OCI-LY1 (cell line): ENCODE results near the gene SH3BGRL.

Experiments used
- H2AFZ ChIP-seq: fragments of 200-600 bp; sonication (generic), shearing (Covaris generic); 2 replicates; pipeline ENCODE4 v1.6.0; 2014; ENCODE audit warnings: antibody characterized with exemption, mild to moderate bottlenecking, low read length
- H3F3A ChIP-seq: fragments of 200-600 bp; sonication (generic), shearing (Covaris generic); 2 replicates; pipeline ENCODE4 v1.6.0; 2014; ENCODE audit warnings: mild to moderate bottlenecking, antibody characterized with exemption, low read length, moderate library complexity; ENCODE audit not compliant: insufficient read depth
- H3K27ac ChIP-seq: fragments of 200-600 bp; sonication (generic); 2 replicates; pipeline ENCODE4 v1.5.1; 2014; ENCODE audit warnings: low read length, mixed run types, mild to moderate bottlenecking, low read depth; ENCODE audit not compliant: poor library complexity, severe bottlenecking
- H3K27me3 ChIP-seq: fragments of 200-600 bp; sonication (generic); 2 replicates; pipeline ENCODE4 v1.6.0; 2014; ENCODE audit warnings: antibody characterized with exemption, mild to moderate bottlenecking, low read length, moderate library complexity; ENCODE audit not compliant: insufficient read depth
- H3K36me3 ChIP-seq: fragments of 200-600 bp; sonication (generic); 2 replicates; pipeline ENCODE4 v1.6.1; 2014; ENCODE audit warnings: mild to moderate bottlenecking, antibody characterized with exemption, low read length, moderate library complexity, mixed read lengths; ENCODE audit not compliant: insufficient read depth
- H3K4me1 ChIP-seq: fragments of 200-600 bp; sonication (generic); 2 replicates; pipeline ENCODE4 v1.5.1; 2014; ENCODE audit warnings: mild to moderate bottlenecking, low read length, moderate library complexity; ENCODE audit not compliant: insufficient read depth, severe bottlenecking
- H3K4me2 ChIP-seq: fragments of 200-600 bp; sonication (generic), shearing (Covaris generic); 2 replicates; pipeline ENCODE4 v1.6.1; 2014; ENCODE audit warnings: low read length
- H3K4me3 ChIP-seq: fragments of 200-600 bp; sonication (generic); 2 replicates; pipeline ENCODE4 v1.5.1; 2014; ENCODE audit warnings: low read length, low read depth, mild to moderate bottlenecking, mixed read lengths; ENCODE audit not compliant: poor library complexity, severe bottlenecking
- H3K79me2 ChIP-seq: fragments of 200-600 bp; shearing (Covaris generic); 2 replicates; pipeline ENCODE4 v1.6.1; 2016; ENCODE audit warnings: mixed run types, low read length, mixed read lengths; ENCODE audit not compliant: insufficient read depth
- H3K9ac ChIP-seq: fragments of 200-600 bp; sonication (generic), shearing (Covaris generic); 2 replicates; pipeline ENCODE4 v1.6.1; 2014; ENCODE audit warnings: mild to moderate bottlenecking, low read length, mixed read lengths
- H3K9me2 ChIP-seq: fragments of 200-600 bp; sonication (generic), shearing (Covaris generic); 2 replicates; pipeline ENCODE4 v1.6.1; 2014; ENCODE audit warnings: low read depth, mild to moderate bottlenecking, low read length, mixed read lengths
- H3K9me3 ChIP-seq: fragments of 200-600 bp; shearing (Covaris generic); 2 replicates; pipeline ENCODE4 v1.6.1; 2014; ENCODE audit warnings: low read length, mixed read lengths
- H4K20me1 ChIP-seq: fragments of 200-600 bp; sonication (generic), shearing (Covaris generic); 2 replicates; pipeline ENCODE4 v1.6.0; 2016; ENCODE audit warnings: mild to moderate bottlenecking, low read length; ENCODE audit not compliant: insufficient read depth
- CTCF ChIP-seq: fragments of 200-600 bp; sonication (generic), shearing (Covaris generic); IDR thresholded peaks from 2 replicates; pipeline ENCODE4 v1.5.1; 2017; ENCODE audit warnings: mild to moderate bottlenecking, antibody characterized with exemption, low read length, moderate library complexity, mixed read lengths
- EZH2 ChIP-seq: fragments of 200-600 bp; sonication (generic), shearing (Covaris generic); IDR thresholded peaks from 2 replicates; pipeline ENCODE4 v1.8.0; 2017; ENCODE audit warnings: borderline replicate concordance, mixed run types, mild to moderate bottlenecking, antibody characterized with exemption, low read length, moderate library complexity, mixed read lengths

The SH3BGRL gene

GRCh38 chrX:81240701-81241331, 38.9 kb downstream of the SH3BGRL start:
- TF ChIP-seq CTCF (no peak), EZH2 (no peak)
- Histone ChIP-seq H3K9me2 (no peaks in the 10 kb centered on the region), H3K4me3 (no peak overlapping the region), H3K79me2 (no peaks in the 10 kb centered on the region), H3K4me1 (no peaks in the 10 kb centered on the region), H3K9ac (no peak overlapping the region), H3K27me3 (no peaks in the 10 kb centered on the region), H4K20me1 (no peaks in the 10 kb centered on the region), H2AFZ (no peak overlapping the region), H3F3A (no peaks in the 10 kb centered on the region), H3K36me3 (peaks cover 47% of the 10 kb centered on the region), H3K27ac (no peak overlapping the region), H3K4me2 (no peak overlapping the region), H3K9me3 (no peaks in the 10 kb centered on the region)

- no peaks in the 10 kb centered on the region for H3K4me1 ChIP-seq
- H3F3A ChIP-seq = no peaks in the 10 kb centered on the region
- TF ChIP-seq CTCF (no peak), EZH2 (no peak)
- no peak overlapping the region for H2AFZ ChIP-seq
- no peaks in the 10 kb centered on the region for H4K20me1 ChIP-seq
- H3K36me3 ChIP-seq = peaks cover 41% of the 10 kb centered on the region
- no peak overlapping the region for H3K4me3 ChIP-seq
- no peak overlapping the region for H3K27ac ChIP-seq
- no peaks in the 10 kb centered on the region for H3K79me2 ChIP-seq
- H3K27me3 ChIP-seq = no peaks in the 10 kb centered on the region
- H3K9ac ChIP-seq = no peak overlapping the region
- no peaks in the 10 kb centered on the region for H3K9me2 ChIP-seq
- H3K4me2 ChIP-seq = no peak overlapping the region
- no peaks in the 10 kb centered on the region for H3K9me3 ChIP-seq
Measured at GRCh38 chrX:81241753-81242152, 39.9 kb downstream of the SH3BGRL start.

GRCh38 chrX:81255876-81256275, 54.0 kb downstream of the SH3BGRL start:
- H3F3A ChIP-seq = no peaks in the 10 kb centered on the region
- H3K27me3 ChIP-seq = no peaks in the 10 kb centered on the region
- no peak overlapping the region for H3K9ac ChIP-seq
- H3K9me2 ChIP-seq = no peaks in the 10 kb centered on the region
- no peaks in the 10 kb centered on the region for H4K20me1 ChIP-seq
- H3K9me3 ChIP-seq = no peaks in the 10 kb centered on the region
- no peaks in the 10 kb centered on the region for H3K79me2 ChIP-seq
- TF ChIP-seq CTCF (no peak), EZH2 (no peak)
- H2AFZ ChIP-seq = no peak overlapping the region
- H3K27ac ChIP-seq = no peak overlapping the region
- H3K4me2 ChIP-seq = no peak overlapping the region
- H3K4me1 ChIP-seq = no peaks in the 10 kb centered on the region
- no peaks in the 10 kb centered on the region for H3K36me3 ChIP-seq
- H3K4me3 ChIP-seq = no peak overlapping the region
